GM18520 (cell line): ENCODE measurements around the gene RNF214.
"Not testable (repeated sequence)": the region's sequence is repeated elsewhere in the genome, so short reads cannot be mapped to it uniquely, and the experiment has no call there.

ENCODE experiments used
- ATAC-seq: cut with Tn5 transposase; IDR thresholded peaks from one replicate; pipeline ENCODE4 v1.9.1; 2021; ENCODE audit not compliant: unreplicated experiment

RNF214 gene

DNA sequence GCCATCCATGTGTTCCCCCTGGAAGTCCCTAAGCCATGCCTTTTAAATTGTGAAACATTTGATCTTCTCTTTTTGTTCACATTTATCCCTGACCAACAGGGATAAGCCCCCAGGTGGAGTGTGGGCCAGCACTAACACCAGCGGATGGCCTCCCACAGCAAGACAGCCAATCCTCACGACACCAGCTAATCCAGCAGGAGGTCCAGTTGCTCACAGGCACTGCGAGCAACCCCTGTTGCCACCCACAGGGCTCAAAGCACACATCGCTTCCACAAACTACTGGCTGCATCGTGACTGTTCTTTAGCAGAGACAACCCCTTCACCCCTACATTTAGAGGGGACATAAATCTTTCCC, 2.6 kb upstream of the RNF214 start:
- ATAC-seq: no peak

- ATAC-seq: no peak
These were observed 2.0 kb upstream of the RNF214 start for GRCh38 chr11:117230286-117230961.

DNA sequence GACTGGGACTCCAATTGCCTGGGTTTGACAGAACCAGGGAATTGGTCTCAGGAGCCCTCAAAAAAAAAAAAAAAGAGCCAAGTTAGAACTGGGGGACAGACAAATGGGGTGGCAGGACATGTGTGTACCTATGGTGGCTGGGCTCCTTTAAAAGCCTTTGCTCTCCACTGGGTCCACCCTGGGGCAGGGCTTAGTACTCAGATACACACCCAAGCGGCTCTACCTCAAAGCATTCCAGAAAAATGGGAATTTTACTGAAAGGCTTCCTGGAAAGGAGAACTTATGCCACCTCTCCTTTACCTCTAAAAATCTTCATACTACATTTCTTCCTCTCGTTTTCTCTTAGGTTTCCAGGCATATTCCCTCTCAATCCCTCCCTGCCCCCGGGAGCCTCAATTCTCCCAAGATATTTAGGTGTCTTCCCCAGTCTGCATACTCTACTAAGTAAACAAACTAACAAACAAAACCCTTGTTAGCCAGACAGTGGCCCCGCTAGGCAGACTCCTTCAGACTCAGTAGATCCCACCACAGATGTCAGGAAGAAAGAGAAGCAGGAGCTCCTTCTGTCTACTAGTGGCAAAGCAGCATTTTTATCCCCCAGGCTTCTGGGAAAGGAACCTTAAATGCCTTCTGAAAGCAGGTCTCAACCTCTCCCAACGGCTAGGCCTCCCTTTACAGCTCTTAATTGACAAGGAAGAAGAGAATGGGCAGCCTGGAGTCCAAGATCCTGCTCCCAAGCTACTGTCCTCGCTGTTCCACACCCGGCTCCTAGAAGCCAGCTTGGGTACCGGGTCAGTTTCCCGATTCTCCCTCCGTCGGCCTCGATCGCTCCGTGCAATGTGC, 1.3 kb upstream of the RNF214 start:
- ATAC-seq: no peak

DNA sequence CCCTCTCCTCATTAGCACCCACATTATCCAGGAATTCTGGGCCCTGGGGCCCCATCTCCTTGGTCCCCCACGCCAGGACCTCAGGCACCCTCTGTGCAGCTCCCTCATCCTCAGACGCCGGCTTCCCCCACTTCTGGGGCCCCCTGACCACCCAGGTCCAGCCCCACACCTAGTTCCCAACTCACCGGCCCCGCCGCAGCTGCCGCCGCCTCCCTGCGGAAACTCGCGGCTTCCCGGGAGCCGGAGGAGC, 704 bp upstream of the RNF214 start, which contains the start of gene PCSK7:
Gene PCSK7, minus strand, starts transcription at position 232 of the 250 bp plus-strand sequence. CDS start 2,229 bp downstream, outside the sequence.
- no peak for ATAC-seq

DNA sequence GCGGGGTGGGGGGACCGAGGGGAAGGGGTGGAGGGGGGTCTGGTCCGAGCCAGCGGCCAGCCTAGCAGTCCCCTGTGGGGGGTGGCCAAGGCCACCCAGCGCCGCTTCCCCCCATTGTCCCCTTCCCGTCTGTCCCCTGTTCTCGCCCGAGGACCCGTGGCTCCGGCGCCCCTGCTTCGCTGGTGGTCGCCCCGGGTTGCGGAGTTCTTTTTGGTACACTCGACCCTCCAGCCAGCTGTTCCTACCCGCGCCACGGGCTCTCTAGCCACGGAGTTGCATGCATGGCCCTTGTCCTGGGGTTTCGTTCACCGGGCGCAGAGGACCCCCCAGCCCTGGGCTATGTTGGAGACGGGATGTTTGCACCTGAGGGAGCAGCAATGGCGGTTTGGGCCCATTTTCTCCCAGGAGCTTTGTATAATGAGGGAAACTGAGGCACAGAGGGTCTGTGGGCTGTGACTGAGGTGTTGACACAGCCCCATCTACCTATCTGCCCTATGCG, 489 bp downstream of the RNF214 start:
- ATAC-seq: no peak

GRCh38 chr11:117238221-117238620, 5.8 kb downstream of the RNF214 start:
- no peak for ATAC-seq

DNA sequence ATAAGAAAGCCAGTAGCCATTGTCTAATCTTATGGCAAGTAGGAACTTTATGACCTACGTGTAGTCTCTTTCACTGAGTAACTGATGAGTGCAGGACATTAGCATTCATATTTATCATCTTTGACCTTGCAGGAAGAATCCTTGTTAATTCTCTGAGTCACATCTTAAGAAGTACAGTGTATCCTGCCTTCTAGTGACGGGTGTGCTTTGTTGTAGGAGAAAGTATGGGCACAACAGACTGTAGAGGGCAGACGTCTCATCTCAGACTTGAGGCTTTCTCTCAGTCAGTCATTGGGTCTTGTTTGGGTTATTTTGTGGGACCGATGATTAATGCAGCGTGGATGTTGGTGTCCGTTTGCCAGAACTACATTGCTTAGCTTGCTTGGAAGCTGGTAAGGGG, 6.8 kb downstream of the RNF214 start:
- no peak for ATAC-seq

DNA sequence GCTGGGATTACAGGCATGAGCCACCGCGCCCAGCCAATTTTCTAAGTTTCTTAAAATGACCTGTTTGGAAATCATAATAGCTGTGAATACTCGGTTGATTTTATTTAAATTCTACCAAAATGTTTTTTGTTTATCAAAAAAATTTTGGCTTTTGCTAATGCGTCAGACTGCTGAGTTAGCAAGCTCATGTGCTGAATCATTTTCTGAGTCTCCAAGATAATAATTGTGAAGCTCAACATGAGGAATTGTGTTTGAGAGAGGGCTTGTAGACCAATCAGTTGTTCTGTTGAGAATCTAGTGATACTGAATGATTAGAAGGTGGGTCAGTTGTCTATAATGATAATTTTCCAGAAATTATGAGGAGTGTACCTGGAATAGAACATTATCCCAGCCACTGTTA, 15.9 kb downstream of the RNF214 start:
- no peak for ATAC-seq

GRCh38 chr11:117249571-117249970, 17.1 kb downstream of the RNF214 start:
- ATAC-seq: no peak

- ATAC-seq: no peak
These were observed 19.0 kb downstream of the RNF214 start for GRCh38 chr11:117251506-117251905.

DNA sequence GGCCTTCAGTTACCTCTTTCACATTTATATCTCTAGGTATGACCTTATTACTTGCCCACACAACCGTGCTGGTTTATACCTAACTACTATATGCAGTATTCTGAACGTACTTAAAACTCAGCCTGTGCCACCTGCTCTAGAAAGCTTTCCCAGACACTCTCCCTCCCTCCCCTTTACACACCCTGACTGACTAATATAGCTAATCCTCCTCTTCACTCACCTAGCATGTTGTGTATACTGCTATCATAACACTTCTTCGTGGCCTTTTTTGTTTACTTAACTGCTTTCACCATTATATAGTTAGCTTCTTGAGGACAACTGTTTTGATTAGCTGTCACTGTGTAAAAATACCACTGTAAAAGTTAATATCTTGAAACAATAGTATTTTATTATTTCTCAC, 23.5 kb downstream of the RNF214 start:
- ATAC-seq: no peak

- ATAC-seq: no peak
These were observed 24.1 kb downstream of the RNF214 start for GRCh38 chr11:117256573-117256972.

DNA sequence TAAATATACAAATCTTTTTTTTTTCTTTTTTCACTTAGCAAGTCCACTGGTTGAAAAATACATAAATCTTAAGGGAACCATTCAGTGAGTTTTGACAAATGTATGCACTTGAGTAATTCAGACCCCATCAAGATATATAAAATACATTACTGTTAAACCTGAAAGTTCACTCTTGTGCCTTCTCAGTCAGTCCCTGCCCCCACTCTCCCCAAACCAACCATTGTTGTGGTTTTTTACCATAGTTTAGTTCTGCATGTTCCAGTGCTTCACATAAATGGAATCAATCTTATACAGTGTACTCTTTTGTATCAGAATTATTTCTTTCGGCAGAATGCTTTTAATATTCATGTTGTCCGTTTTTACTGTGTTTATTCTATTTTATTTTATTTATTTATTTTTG, 26.1 kb downstream of the RNF214 start:
- ATAC-seq: no peak

DNA sequence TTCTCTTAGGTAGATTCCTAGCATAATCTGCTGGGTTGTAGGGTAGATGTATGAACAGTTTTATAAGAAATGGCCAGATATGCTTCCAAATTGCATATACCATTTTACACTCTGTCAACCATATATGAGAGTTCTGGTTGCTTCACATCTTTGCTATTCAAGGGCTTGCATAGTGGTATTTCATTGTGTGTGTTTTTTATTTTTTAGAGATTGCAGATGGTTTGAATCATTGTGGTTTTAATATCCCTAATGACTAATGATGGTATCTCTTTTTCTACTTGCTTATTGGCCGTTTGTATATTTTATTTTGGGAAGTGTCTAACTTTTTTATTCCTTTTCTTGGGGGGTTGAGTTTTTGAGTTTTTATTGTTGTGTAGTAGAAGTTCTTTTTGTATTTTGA, 26.9 kb downstream of the RNF214 start:
- no peak for ATAC-seq

- ATAC-seq: not testable (repeated sequence)
These were observed 32.3 kb downstream of the RNF214 start for GRCh38 chr11:117264624-117265323.

- no peak for ATAC-seq
These were observed 33.3 kb downstream of the RNF214 start for GRCh38 chr11:117265745-117266144.

- no peak for ATAC-seq
These were observed 37.4 kb downstream of the RNF214 start for GRCh38 chr11:117269856-117270255.

- no peak for ATAC-seq
These were observed 38.7 kb downstream of the RNF214 start for GRCh38 chr11:117271208-117271607.

GRCh38 chr11:117272175-117272574, 39.7 kb downstream of the RNF214 start:
- ATAC-seq: not testable (repeated sequence)

DNA sequence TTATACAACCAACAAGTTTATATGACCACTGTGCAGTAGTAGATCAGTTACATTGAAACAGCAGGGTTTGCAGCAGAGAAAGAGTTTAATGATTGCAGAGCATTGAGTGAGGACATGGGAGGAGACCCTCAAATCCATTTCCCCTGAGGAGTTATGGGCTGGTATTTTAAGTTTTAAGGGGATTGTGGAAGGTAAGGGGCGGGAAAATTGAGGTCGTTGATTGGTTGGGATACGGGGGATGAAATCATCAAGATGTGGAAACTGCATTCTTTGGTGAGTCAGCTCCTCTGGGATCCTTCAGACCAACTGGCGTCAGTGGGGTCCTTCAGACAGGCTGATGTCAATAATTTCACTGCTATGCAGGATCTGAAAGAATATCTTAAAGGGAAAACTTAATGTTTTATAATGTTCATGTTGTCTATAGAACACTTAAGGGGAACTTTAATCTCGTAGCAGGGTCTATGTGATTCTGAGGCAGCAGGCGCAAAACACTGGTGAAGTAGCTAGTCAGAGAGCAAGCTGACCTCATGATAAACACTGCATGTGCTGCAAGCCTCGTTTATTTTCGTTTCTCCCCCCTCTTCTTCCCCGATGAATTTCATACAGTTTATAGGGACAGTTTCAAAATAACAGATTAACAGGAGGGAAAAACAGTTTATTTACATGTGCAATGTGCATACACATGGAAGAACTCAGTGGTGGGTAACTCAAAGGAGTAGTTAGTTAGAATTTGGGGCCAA, 41.2 kb downstream of the RNF214 start:
- no peak for ATAC-seq

GRCh38 chr11:117278347-117278746, 45.9 kb downstream of the RNF214 start:
- no peak for ATAC-seq
